GM19099 (cell line): Measurements from ENCODE around the gene GJD4.

Experiments used
- POLR2A ChIP-seq: IDR thresholded peaks from 3 replicates; pipeline ENCODE4 v1.6.1; 2011; ENCODE audit warnings: low read depth; ENCODE audit not compliant: insufficient read length; ENCODE audit errors: extremely low read depth

The GJD4 gene

DNA sequence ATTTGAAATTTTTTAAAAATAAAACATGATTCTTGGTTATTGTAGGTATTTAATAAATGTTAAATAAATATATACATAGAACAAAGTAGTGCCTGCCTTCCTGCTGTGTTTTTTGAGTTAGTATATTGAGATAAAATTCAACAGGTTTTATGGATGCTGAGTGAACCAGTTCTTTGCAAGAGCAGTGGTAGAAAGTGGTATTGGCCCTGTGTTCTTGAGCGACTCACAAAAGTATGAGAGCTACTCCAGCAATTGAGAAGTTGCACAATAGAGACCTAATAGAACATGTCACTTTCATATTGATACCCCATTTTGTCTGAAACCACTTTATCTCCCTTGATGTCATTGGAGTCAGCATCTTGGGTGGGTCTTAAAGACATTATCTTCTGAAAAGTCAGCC is 32.6 kb upstream of the GJD4 start:
- TF ChIP-seq POLR2A: no peak

DNA sequence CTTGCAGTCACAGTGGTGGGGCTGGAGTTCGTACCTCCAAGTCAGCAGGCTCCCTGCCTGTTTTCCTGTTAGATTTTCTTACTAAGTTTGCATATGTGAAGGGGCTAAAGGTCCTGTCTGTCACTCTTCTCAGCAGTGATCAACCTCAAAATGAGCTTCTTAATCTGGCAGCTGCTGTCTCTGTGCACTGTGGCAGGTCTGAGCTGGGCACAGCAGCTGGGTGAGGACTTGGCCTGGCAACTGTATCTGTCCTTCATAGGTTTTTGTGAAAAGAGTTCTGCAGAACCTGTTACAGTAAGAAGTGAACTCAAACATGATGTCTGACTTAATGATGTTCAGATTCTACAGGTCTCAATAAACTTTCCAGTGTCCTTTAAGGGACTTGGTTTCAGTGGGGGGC is 31.3 kb upstream of the GJD4 start:
- TF ChIP-seq POLR2A: no peak

DNA sequence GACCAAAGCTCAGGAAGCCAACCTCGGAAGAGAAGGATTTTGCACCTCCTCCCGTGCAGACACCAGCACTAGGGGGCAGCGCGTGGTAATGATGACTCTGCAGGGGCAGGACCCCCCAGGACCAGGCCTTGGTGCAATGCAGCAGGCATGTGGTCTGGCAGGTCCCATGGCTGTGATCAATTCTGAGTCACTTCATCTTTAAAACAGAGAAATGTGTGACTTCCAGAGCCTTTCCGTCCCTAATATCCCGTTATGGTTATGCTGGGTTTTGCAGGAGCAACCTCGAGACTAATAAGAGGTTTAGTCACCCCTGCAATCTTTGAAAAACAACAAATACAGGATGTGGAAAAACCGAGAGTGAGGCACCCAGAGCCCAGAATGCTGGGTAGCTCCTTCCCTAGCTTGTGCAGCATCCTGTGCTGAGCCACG is 30.2 kb upstream of the GJD4 start:
- no peak for TF ChIP-seq POLR2A

DNA sequence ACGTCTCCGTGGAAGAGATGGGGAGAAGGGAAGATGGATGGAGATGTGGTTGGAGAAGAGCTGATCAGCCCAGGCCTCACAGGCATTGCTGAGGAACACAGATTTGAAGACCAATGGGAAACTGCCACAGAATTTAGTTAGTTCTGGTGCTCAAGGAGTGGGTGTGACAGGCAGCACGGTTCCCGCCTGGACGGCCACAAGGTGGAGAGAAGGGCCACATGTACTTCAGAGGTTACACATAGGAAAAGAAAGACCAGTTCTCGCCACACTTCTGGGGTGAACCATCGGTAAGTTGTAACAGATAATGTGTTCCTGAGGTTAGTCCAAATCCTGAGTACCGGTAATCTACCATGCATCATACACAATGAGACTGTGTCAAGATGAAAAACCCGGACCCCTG is 29.5 kb upstream of the GJD4 start:
- TF ChIP-seq POLR2A: no peak

DNA sequence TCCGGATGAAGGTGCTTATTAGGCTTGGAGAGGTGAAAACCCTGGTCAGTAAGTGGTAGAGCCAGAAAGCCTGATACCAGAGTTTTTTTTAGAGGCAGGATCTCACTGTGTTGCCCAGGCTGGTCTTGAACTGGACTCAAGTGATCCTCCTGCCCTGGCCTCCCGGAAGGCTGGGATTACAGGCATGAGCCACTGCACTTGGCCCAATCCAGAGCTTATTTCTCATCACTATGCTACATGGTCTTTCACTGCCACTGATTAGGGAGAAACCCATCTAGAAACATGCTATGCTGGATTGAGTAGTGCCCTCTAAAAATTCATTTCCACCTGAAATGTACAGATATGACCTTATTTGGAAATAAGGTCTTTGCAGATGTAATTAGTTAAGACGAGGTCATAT is 28.4 kb upstream of the GJD4 start:
- no peak for TF ChIP-seq POLR2A

DNA sequence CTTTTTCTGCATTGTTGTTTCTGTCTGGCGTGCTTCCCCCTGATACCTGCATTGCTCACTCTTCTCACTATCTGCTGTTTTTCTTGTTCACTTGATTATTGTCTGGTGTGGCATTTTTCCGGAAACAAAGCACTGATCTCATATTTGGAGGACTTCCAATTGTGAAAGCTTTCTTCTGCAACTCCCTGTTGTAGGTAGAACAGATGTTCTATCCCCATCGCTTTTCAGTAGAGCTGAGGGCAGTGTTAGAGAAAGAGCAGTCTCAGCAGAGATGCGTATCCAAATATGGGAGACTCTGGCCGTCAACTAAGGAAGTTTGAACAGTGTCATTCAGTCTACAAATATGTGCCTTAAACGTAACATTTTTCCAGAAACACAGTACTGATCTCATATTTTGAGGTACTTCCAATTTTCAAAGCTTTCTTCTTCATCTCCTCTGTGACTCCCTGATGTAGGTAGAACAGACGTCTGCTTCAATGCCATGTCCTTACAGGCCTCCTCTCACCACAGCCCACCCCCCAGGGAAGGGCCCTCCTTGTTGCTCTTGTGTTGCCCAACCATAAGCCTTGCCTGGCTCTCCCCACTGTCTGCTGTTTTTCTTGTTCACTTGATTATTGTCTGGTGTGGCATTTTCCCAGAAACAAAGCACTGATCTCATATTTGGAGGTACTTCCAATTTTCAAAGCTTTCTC is 27.1 kb upstream of the GJD4 start:
- TF ChIP-seq POLR2A: no peak

DNA sequence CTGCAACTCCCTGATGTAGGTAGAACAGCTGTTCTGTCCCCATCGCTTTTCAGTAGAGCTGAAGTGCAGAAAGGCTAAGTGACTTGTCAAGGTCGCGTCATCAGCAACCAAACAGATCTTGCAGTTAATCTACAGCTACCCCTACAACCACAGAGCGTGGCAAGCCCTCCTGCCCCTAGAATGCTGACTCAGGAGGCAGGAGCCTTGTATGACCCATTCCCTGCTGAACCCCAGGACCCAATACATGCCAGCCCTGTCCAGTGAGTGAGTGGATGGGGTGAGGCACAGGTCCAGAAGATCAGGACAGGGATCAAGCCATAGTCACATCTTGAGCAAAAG is 26.6 kb upstream of the GJD4 start:
- TF ChIP-seq POLR2A: no peak

DNA sequence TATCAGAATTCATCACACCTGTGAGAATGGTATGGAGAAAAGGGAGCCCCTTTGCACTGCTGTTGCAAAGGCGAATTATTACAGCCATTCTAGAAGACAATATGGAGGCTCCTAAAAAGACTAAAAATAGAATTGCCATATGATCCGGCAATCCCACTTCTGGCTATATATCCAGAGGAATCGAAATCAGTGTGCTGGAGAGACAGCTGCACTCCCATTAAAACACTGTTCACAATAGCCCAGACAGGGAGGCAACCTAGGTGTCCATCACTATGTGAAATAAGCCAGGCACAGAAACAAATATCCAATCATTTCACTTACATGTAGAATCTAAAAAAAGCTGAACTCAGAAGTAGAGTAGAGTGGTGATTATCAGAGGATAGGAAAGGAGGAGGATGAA is 26.0 kb upstream of the GJD4 start:
- no peak for TF ChIP-seq POLR2A

DNA sequence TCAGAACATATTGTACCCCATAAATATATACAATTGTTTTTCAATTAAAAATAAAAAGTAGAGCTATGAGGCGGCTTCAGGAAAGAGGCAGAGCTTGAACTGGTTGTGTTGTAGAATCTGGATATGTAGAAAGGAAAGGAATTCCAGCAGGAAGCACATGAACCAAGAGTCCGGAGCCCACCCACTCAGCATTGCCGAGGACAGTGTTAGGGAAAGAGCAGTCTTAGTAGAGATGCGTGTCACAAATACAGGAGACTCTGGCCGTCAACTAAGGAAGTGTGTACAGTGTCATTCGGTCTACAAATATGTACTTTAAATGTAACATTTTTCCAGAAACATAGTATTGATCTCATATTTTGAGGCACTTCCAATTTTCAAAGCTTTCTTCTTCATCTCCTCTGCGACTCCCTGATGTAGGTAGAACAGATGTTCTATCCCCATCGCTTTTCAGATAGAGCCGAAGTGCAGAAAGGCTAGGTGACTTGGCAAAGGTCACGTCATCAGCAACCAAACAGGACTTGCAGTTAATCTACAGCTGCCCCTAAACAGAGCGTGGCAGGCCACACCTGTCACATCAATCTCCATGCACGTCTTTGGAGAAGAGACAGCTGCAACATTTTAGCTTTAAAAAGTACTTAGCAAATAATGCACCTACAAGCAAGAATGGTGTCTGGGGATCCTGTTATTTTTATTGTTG is 25.3 kb upstream of the GJD4 start:
- TF ChIP-seq POLR2A: no peak

DNA sequence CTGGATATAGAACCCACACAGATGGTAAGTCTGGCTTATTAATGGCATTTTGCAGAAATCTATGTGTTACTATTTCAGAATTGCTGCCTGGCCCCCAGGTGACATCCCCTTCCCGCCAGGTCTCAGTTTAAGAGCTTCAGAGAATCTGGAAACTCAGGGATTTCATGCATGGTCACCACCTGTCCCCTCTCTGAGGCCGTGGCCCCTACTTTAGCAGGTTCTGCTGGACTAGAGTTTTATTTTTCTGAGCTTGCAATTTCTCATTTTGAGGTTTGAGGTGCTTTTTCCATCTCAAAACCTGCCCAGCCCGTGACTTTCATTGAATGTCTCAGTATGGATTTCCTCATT is 24.7 kb upstream of the GJD4 start:
- TF ChIP-seq POLR2A: no peak

DNA sequence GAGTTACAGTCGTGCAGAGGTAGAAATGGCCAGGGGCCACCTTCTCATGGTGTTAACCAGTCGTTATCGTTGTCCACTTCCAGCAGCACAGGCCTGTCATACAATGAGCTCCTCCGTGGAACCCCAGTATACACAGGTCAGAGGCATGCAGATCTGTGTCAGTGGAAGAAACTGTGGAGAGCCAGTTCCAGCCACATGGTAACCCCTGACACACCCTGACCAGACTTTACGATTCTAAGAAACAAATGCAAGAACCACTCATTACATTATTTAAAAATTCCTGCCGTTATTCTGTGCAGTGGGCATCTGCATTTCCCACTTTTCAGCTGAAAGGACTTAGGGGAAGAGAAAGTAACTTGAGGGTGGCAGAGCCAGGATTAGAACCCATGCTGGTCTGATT is 23.5 kb upstream of the GJD4 start:
- no peak for TF ChIP-seq POLR2A

DNA sequence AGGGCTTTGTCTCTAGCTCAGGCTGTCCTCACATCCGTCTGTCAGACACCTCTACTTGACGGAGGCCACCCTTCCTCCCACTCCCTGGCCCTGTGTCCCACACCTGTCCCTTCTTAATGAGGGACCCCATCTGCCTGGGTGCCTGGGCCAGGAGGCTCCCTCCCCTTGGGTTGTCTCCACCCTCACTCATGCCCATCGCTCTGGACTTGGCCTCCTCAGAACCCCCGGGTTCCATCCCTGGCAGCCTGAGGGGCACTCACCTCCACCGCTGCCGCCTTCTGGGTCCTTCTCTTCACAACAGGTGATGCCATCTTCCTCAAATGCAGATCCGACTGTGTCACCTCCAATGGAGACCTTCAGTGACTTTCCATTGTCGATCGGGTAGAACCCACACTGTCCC is 20.2 kb upstream of the GJD4 start:
- no peak for TF ChIP-seq POLR2A

DNA sequence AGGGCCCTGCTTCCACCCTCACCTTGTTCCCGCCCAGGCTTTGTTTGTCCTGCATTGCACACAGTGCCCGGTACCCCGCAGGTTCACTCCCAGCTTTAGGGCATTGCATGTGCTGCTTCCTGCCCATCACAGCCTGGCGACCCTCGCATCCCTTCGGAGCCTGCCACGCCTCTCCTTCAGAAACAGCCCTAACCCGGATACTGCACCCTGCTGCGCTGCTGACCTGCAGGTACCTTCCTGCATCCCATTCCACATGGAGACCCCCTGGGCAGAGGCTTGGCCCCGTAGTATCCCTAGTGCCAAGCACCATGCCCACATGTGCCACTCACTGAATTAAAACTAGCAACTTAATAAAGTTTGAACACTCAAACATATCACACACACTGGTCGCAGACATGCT is 19.8 kb upstream of the GJD4 start:
- TF ChIP-seq POLR2A: no peak

DNA sequence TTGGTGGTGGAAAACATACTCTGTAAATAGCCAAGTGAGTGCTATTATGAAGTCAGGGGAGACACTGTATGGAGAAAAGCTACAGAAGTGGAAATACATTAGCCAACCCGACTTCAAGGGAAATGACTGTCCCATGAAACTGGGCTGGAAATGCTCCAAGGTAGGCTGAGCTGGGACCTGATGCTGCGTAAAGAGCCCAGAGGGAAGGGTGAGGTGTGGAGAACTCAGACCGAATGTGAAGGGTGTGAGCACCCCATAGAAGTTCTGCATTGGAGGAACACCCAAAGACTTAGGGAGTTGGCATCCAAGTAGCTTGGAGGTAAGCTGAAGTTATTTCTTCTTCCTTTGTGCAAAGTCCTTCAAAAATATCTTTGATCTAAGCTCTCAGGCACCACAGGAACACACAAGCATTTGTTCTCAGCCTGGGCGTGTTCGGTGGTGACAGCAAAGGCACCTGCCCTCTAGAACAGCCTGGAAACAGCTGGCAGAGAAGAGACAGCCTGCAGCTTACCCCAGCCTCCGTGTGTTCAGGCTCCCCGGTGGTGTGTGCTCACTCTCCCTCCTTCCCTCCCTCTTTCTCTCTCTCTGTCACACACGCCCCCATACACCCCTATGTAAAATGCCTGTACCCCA is 19.1 kb upstream of the GJD4 start:
- TF ChIP-seq POLR2A: no peak

DNA sequence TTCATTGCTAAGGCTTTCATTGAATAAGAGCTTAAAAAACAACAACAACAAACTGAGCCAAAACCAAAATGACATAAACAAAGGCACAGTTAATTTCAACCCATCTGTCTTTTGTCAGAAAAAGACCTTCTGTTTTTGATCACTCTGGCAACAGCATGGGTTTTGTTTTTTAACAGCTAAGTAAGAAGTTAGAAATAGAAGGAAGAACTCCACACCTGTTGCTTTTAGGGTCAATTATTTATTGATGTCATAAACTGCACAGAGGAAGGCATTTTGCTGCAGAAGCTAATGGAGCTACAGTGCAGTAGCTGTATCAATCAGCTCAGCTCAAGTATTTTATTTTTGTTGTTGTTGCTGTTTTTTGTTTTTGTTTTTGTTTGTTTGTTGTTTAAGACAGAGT is 16.3 kb upstream of the GJD4 start:
- TF ChIP-seq POLR2A: no peak

DNA sequence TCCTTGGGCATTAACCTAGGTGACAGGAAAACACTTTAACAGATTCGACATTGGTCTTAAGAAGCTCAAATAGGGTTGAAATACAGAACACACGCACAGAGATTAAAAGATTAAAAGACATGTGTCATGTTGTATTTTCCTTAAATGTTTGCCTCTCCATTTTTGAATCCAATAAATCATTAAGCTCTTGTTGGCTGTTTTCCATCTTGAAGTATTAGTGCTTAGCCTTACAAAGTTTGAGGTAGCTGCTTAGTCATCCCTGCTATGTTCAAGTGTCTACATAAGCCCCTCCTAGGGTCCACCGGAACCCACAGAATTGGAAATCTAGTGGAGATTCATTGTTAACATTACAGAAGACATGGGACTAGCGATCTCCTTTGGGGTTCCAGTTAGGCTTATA is 12.7 kb upstream of the GJD4 start:
- TF ChIP-seq POLR2A: no peak

DNA sequence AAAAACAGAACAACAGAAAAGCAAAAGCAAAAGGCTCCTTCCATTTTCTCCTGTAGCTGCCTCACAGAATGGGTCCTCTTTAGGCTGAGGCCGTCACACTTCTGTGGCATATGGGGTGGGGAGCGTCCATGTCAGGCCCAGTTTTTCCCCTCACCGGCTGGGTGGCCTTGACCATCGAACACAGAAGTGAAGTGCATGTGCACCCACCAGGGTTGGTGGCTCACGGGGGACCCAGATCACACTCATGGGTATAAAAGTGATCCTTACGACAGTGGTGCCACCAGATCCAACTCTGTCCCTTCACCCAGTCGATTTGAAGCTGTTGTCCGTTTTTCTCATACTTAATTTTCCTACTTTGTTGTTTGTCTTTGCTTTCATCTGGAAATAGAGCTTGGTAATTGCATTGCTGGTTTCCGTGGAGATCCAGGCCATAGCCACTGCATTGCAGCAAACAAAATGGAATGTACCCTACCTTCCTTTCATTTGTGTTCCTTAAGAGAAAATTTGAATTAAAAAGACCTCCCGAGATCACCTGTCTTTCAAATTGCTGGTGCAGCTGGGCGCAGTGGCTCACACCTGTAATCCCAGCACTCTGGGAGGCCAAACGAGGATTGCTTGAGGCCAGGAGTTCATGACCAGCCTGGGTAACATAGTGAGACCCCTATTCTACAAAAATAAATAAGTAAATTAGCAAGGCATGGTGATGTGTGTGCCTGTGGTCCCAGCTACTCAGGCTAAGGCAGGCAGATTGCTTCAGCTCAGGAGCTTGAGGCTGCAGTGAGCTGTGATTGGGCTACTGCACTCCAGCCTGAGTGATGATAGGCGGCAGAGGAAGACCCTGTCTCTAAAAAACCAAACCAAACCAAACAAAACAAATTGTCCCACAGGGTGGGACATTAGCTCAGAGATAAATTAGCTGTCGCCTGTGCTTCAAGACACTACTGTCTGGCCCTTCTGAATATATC is 10.7 kb upstream of the GJD4 start:
- TF ChIP-seq POLR2A: no peak
